HG03558 (cell line): Measurements from ENCODE around the gene NDUFB2.
"Not testable (repeated sequence)": the region's sequence is repeated elsewhere in the genome, so short reads cannot be mapped to it uniquely, and the experiment has no call there.

Experiments used
- ATAC-seq: cut with Tn5 transposase; IDR thresholded peaks from one replicate; pipeline ENCODE4 v1.9.1; 2021; ENCODE audit warnings: moderate number of reproducible peaks; ENCODE audit not compliant: unreplicated experiment; ENCODE audit errors: extremely low read depth

The NDUFB2 gene

GRCh38 chr7:140726281-140726680, 29.8 kb downstream of the NDUFB2 start:
- ATAC-seq, result no peak

- ATAC-seq, result no peak
Observed at GRCh38 chr7:140732416-140732815, 35.9 kb downstream of the NDUFB2 start.

DNA sequence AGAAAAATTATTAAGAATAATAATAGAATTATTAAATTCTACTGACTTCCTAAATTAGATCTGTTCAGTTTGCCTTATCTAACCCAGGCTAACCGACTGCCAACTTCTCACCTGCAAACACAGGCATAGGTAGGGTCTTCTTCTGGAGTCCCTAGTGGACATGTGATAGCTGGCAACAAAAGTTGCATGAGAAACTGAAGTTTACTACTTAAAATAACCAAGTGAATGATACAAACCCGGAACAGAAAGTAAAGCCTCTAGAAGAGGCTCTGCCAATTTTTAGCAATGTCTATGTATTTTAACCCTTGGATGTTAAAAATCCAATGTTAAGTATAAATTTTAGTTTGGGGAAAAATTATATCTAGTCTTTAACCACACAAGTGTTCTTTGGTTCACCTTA, 37.6 kb downstream of the NDUFB2 start:
- no peak for ATAC-seq

DNA sequence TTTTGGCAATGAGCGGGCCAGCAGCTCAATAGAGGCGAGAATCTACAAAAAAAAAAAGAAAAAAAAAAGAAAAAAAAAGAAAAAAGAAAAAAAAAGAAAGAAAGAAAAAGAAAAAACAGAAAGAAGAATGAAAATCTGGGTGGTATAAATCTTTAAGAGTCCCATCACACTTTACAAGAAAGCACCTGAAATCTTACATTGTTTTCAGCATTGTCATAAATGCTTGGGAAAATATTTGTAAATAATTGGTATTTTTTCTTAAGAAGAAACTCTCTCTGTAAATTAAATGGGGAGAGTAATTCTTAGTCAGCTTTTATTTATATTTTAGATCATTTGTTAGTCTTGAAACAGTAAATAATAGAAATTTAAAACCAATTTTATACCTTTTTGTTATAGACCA, 38.2 kb downstream of the NDUFB2 start:
- ATAC-seq, result no peak

DNA sequence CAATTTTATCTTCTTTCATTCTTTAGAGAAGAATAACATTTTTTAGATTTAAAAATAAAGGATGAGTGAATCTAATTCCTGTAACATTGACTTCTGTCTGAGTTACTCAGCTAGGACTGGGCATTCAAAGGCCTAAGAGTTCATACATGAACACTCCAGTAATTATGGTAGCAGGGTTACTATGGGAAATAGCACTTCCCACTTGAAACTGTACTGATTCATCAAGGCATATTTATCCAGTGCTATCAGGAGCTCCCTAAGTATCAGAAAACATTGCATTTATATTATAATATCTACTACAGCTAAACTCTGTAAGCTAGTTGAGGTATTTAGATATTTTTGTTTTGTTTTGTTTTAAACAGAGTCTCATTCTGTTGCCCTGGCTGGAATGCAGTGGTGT, 41.8 kb downstream of the NDUFB2 start:
- no peak for ATAC-seq

GRCh38 chr7:140743255-140743654, 46.7 kb downstream of the NDUFB2 start:
- not testable (repeated sequence) for ATAC-seq

GRCh38 chr7:140744005-140744404, 47.5 kb downstream of the NDUFB2 start:
- ATAC-seq, result no peak

DNA sequence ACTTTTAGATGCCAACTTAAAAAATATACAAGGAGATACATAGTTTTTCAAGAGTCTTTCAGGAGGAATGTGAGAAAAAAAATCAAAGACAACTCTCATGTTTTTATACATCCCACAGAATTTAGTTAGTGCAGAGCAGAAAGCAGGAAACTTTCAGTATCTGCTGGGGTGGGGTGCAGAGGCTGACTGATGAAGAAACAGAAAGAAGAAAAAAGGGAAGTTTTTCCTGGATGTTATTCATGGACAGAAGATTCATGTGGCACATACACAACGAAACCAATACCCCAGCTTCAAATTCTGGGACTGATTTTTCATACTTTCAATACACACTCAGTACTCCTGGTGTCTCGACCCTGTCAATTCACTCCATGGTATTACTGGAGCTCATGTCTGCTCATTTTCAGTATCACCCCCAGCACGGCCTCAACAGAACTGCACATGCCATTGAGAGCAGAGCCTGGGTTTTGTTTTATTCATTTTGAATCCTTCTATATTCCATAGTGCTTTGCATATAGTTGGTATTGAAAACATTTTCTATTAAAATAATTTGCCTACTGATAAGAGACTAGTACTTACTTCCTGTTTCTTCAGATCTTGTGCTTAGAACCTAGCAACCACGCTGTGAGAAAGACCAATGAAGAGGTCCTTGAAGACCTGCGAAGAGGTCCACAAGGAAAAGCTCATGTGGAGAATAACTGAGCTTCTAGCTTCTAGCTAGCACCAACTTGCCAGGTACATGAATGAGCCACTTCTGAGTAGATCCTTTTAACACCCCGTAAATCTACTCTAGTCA, 49.0 kb downstream of the NDUFB2 start:
- ATAC-seq, result no peak

DNA sequence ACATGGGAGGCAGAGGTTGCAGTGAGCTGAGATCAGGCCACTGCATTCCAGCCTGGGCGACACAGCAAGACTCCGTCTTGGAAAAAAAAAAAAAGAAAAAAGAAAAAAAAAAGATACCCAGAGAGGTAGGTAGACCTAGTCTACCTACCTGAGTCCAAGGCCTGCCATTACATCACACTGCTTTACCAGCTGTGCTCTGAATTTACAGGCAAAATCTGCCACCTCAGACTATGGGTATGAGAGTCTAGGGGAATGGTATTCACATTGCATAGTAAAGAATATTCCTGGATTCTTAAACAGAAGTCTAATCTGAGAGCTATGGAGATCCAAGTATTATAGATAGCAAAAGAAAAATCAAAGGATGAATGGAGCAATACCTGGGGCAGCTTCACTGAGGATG, 50.2 kb downstream of the NDUFB2 start:
- ATAC-seq, result no peak

- ATAC-seq, result no peak
Observed at GRCh38 chr7:140752533-140752932, 56.0 kb downstream of the NDUFB2 start.

- no peak for ATAC-seq
Observed at GRCh38 chr7:140754506-140754905, 58.0 kb downstream of the NDUFB2 start.
